ENCODE data around the gene TPM3. TPM values are rescaled to one million over a fixed set of nuclear protein-coding genes. Genes with fewer than 3 reads are reported as not detected.

Gene TPM3
- total and polyA plus RNA-seq, 9 of the 15 experiments (the other 6 are each of a cell fraction or from before 2014, with no cell fraction given): 202 to 604 (median 421) TPM

GRCh38 chr1:154182344-154183045, 9.4 kb downstream of the TPM3 start (continued):
- TF ChIP-seq AFF1 (IDR thresholded peaks at IDR 0.05; ENCODE audit: low read depth in 1 of 2, partially characterized antibody in 2 of 2) (no peak), HINFP (tag; conservative IDR thresholded peaks at IDR 0.05; ENCODE audit: low read depth) (no peak), UBTF (IDR thresholded peaks at IDR 0.05; ENCODE audit: borderline replicate concordance in 1 of 2, low read depth in 2 of 2, low read length in 2 of 2) (peak; percentile 20 to 73; a peak in 1 of 4 replicates), GABPB1 (CRISPR knock-in tag; IDR thresholded peaks at IDR 0.05) (no peak), MNT (conservative IDR thresholded peaks at IDR 0.05) (peak; percentile 62 to 86; a peak in 3 of 4 replicates), FOXK1 (CRISPR knock-in tag; IDR thresholded peaks at IDR 0.05; ENCODE audit: borderline replicate concordance) (no peak), ZBTB12 (CRISPR knock-in tag; IDR thresholded peaks at IDR 0.05) (no peak), RB1 (IDR thresholded peaks at IDR 0.05; ENCODE audit: low read depth) (no peak), TEAD4 (IDR thresholded peaks at IDR 0.05; ENCODE audit: low read length) (no peak; the same call in 1 of the 2 replicates), TEAD4 (CRISPR knock-in tag; IDR thresholded peaks at IDR 0.05; ENCODE audit: borderline replicate concordance) (no peak), ZNF398 (CRISPR knock-in tag; IDR thresholded peaks at IDR 0.05) (no peak), COPS2 (conservative IDR thresholded peaks at IDR 0.05) (no peak), ZNF668 (CRISPR knock-in tag; IDR thresholded peaks at IDR 0.05) (no peak)

Data from K562 (cell line).